ENCODE results near the gene OSBPL3. TPM values are rescaled to one million over a fixed set of nuclear protein-coding genes. Genes with fewer than 3 reads are reported as not detected.

Gene OSBPL3
- total RNA-seq, 2 donors from 2014 or later, result 9.0 to 14.8 TPM

- DNase-seq, result no peak
- H3K4me3 ChIP-seq, result no peak overlapping the region
- no peaks in the 10 kb centered on the region for H3K27me3 ChIP-seq
- intact Hi-C loops (cut with DNase I), result no loop called here
- H3K9me3 ChIP-seq, result no peaks in the 10 kb centered on the region
- no peak for TF ChIP-seq CTCF (IDR thresholded peaks at IDR 0.05)
- no peak overlapping the region for H3K27ac ChIP-seq
- no peaks in the 10 kb centered on the region for H3K4me1 ChIP-seq
- H3K9ac ChIP-seq (ENCODE audit: low read depth in 2 of 2, low read length in 2 of 2), result no peak overlapping the region
- H3K36me3 ChIP-seq, result no peaks in the 10 kb centered on the region
These were observed 67.0 kb downstream of the OSBPL3 start for GRCh38 chr7:24912874-24913514.

DNA sequence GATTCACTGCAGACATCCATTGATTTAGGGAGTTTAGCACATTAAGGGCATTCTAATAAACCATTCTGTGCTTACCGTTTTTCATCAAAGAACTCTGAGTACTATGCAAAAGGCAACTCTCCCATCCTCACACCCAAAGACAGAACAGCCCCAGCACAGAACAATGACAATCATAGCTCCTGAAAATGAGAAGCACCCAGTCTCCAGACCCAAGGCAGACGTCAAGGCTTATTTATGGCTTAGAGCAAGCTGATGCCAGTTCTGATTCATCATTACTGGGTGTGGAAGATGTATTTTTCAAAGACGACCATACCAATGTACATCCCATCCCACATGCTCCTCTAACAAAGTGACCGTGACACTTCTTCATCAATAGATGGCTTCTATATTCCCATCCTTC is 67.6 kb downstream of the OSBPL3 start:
- Histone ChIP-seq H3K27me3 (no peaks in the 10 kb centered on the region), H3K36me3 (no peaks in the 10 kb centered on the region), H3K9ac (ENCODE audit: low read depth in 2 of 2, low read length in 2 of 2) (no peak overlapping the region), H3K27ac (no peak overlapping the region), H3K9me3 (no peaks in the 10 kb centered on the region), H3K4me3 (no peak overlapping the region), H3K4me1 (no peaks in the 10 kb centered on the region)
- intact Hi-C loops (cut with DNase I), result no loop called here
- no peak for DNase-seq
- no peak for TF ChIP-seq CTCF (IDR thresholded peaks at IDR 0.05)

DNA sequence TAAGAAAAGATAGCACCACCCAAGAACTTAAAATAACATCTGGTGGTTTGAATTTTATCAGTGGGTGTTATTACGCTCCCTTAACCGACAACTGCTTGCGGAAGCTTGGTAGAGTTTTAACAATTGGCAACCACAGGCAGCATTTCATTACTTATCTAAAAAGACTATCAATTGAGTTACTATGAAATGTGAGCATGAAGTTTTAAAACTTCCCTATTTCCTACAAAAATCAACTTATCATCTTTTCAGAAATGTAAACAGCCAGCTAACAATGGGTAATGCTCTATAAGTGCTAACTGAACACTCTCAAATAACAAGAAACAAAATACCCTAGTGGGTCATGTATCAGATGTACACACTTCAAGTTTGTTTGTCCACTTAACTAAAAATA is 68.8 kb downstream of the OSBPL3 start:
- H3K9me3 ChIP-seq, result no peaks in the 10 kb centered on the region
- DNase-seq, result no peak
- intact Hi-C loops (cut with DNase I), result no loop called here
- no peaks in the 10 kb centered on the region for H3K36me3 ChIP-seq
- TF ChIP-seq CTCF (IDR thresholded peaks at IDR 0.05), result no peak
- no peaks in the 10 kb centered on the region for H3K4me1 ChIP-seq
- no peak overlapping the region for H3K9ac ChIP-seq (ENCODE audit: low read depth in 2 of 2, low read length in 2 of 2)
- H3K4me3 ChIP-seq, result no peak overlapping the region
- H3K27me3 ChIP-seq, result no peaks in the 10 kb centered on the region
- H3K27ac ChIP-seq, result no peak overlapping the region

DNA sequence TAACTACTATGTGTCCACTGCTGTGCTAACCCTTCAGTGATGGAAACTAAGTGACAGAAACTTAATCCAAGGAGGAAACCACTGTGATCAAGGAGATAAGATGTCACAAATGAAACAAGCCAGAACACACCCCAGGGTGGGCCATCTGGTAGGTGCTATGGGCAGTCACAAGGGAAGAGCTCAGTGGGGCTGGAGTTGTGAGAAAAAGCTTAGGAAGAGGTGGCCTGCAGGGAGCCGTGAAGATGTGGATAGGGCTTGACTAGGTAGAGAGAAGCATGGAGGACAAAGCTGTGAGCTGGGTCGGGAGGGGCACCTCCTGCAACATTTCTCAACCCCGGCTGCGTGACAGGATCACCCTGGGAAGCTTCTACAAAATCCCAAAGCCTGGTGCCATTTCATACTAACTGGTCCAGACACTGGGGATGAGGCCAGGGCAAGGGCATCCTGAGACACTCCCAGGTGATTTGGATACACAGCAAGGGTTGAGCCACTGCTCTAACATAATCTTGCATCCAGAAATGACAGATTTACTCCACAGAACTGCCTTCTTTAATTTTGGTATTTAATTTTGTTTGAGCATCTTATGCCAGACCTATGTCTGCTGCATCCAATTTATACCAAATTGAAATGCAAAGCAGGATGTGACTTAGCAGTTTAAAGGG is 69.3 kb downstream of the OSBPL3 start:
- intact Hi-C loops (cut with DNase I), result no loop called here
- H3K27ac ChIP-seq, result no peak overlapping the region
- H3K27me3 ChIP-seq, result no peaks in the 10 kb centered on the region
- no peak overlapping the region for H3K9ac ChIP-seq (ENCODE audit: low read depth in 2 of 2, low read length in 2 of 2)
- no peak overlapping the region for H3K4me3 ChIP-seq
- no peak for TF ChIP-seq CTCF (IDR thresholded peaks at IDR 0.05)
- no peaks in the 10 kb centered on the region for H3K9me3 ChIP-seq
- H3K4me1 ChIP-seq, result no peaks in the 10 kb centered on the region
- DNase-seq, result no peak
- no peaks in the 10 kb centered on the region for H3K36me3 ChIP-seq

DNA sequence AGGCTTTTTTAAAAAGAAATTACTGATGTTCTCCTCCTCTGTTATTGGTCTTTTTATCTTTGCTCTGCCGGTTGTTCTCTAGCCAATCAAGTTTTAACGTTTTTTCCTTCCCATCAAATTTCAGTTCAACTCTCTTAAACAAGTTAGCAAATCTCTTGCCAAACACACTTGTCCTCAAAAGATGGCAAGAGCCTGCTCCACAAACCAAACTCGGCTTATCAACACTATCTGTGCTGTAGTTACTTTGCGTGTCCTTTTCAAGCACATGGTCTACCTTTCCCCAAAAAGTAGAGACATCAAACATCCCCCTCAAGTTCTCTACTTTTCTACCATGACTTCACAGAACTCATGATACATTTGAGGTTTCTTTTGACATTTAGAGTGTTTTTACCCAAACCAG is 71.3 kb downstream of the OSBPL3 start:
- Histone ChIP-seq H3K9me3 (no peaks in the 10 kb centered on the region), H3K27ac (no peak overlapping the region), H3K4me3 (no peak overlapping the region), H3K36me3 (no peaks in the 10 kb centered on the region), H3K27me3 (no peaks in the 10 kb centered on the region), H3K9ac (ENCODE audit: low read depth in 2 of 2, low read length in 2 of 2) (no peak overlapping the region), H3K4me1 (no peaks in the 10 kb centered on the region)
- TF ChIP-seq CTCF (IDR thresholded peaks at IDR 0.05), result no peak
- intact Hi-C loops (cut with DNase I), result no loop called here
- no peak for DNase-seq

Measured in colonic mucosa (tissue), 4 donors.